HuH-7 (cell line): Measurements from ENCODE around the gene TACC2.

Source experiments
- DNase-seq: peaks from one replicate; pipeline ENCODE4 v3.0.0; 2011; ENCODE audit warnings: low spot score

TACC2 gene

GRCh38 chr10:122280156-122280555 lies 291.2 kb downstream of the TACC2 start:
- DNase-seq: no peak

GRCh38 chr10:122281018-122281626 lies 292.2 kb downstream of the TACC2 start:
- DNase-seq: no peak

DNA sequence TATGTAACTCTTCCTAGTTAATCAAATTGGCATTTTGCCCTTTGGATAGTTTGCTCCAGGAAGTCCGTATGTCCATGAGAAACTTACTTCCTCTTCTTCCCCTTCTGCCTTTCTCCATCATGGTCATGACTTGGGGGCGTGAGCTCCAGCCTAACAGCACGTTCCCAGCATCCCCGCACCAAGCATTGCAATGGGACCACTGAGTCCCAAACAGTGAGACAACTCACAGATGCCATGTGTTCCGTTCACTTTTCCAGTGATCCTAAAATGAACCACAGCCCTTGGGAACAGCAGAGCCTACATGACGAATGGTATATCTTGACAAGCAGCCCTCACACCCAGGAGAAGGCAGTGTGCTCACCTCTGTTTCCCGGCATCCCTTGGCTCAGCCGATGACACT lies 292.8 kb downstream of the TACC2 start:
- no peak for DNase-seq

DNA sequence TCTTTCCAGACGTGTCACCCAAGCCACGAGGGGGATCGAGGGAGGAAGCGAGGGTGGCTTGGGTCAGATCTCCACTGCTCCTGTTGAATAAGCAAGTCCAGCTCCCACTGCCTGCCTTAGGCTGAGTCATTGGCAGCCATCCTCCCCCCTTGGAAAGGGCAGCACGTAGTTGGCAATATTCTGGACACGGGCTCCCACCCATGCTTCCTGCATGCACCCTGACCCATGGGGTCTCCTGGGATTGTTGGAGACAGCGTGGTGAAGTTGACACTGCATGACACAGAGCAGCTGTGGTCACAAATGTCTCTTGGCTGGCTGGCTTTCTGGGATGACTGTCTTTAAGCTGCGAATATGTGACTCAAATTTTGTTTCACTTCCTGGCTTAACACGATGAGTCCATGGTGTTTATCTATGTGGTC lies 293.3 kb downstream of the TACC2 start:
- DNase-seq: no peak

- no peak for DNase-seq
Measured at GRCh38 chr10:122282909-122283308, 293.9 kb downstream of the TACC2 start.

DNA sequence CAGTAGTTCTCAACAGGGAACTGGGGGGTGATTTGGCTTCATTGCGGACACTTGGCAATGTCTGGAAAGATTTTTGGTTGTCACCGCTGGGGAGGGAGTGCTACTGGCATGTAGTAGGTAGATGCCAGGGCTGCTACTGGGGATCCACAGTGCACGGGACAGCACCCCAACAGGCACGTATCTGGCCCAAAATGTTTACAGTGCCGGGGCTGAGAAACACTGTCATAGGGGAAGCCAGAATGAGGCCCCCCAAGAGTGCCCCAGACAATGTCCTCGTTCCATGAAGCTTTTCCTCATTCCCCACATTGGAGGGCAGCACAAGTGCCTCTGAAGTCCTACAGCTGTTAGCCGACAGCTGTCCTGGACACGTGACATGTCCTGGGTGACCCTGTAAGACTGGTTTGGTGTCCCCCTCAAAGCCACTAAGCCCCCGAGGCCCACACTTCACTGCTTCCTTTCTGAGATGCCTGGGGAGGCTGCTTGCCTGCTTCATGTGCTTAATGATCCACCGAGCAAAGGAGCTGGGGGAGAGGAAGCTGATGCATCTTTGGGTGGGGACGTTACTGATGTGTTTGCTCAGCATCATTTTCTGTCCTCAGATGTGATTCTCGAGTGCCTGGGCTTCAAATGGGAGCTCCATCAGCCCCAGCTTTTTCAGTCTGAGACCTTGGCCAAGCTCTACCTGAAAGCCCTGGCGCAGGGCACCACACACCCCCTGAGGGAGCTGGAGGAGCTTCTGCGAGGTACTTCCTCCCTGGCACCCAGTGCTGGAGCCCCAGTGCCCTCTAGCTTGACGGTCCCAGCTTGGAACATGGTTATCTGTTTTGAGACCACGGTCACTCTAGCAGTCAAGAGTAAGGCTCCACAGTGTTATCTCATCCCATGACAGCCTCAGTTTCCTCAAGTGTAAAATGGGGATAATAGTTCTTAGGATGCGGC lies 296.8 kb downstream of the TACC2 start:
- DNase-seq: no peak

DNA sequence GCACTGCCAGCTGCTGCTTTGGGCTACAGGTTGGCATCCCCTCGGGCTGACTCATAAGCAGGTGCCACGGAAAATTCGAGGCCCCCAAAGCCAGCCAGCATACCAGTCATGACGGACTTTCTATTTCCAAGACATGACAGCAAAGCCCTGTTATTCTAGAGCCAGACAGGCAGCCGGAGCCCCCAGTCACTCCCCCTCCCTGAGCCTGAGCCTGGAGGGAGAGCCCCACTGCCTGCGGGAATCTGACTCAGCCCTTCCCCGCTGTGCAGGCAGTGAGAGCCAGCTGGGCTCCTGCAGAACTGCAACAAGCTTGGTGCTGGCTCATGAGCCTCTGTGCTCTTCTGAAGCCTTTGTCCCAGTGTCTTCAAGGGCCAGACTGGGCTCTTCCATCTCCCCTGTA lies 297.9 kb downstream of the TACC2 start:
- no peak for DNase-seq

- DNase-seq: no peak
Measured at GRCh38 chr10:122287570-122287969, 298.6 kb downstream of the TACC2 start.

DNA sequence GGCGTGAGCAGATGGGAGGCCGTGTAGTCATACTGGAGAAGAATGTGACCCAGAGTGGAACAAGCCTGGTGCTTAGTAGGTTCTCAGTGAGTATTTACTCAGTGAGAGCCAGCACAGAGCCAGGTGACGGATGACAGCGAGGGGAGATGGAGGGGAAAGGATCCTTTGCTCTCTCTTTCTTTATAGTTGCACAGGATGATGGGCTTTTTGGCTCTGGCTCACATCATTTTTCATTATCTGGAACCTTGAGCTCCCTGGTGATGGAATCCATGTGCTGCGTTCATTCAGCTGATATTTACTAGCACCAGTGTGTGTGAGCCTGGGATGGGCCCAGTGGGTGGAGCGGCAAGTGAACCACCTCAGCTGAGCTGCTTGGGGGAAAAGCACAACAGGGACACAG lies 299.3 kb downstream of the TACC2 start:
- no peak for DNase-seq

- DNase-seq: no peak
Measured at GRCh38 chr10:122288917-122289316, 300.0 kb downstream of the TACC2 start.

DNA sequence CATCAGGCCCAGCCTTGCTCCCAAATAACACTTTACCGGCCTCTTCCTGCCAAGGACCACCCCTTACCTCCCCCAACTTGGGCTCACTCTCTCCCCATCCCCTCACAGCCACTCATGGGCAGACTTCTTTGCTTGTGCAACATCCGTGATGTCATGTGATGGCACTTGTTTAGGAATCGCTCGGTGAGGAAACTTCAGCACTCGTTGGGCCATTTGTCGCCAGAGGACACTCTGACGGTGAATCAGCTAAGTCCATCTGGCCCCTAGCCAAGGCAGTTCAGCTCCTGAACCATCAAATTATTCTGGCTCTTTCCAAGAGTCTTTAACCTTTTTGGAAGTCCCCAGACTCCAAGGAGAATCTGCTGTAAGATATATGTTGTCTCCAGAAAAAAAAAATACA lies 301.4 kb downstream of the TACC2 start:
- no peak for DNase-seq

GRCh38 chr10:122290833-122291532 lies 302.0 kb downstream of the TACC2 start:
- DNase-seq: no peak

DNA sequence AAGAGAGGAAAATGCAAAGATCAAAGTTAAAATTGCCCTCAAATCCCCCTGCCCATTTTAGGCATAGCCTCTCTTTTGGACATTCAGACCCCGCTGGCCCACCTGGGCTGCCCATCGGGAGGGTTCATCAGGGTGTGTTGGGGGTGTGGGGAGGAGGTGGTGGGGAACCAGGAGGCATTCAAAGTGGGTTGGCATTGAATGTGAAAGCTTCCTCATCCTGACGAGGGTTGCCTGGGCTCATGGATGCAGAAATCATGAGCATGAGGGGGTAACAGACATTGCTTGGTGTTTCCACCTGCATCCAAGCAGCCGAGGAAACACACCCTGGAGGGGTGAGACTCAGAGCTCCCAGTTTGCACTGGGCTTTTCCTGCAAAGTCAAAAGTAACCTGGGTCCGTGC lies 302.8 kb downstream of the TACC2 start:
- no peak for DNase-seq

GRCh38 chr10:122292376-122292775 lies 303.4 kb downstream of the TACC2 start:
- no peak for DNase-seq

GRCh38 chr10:122293156-122293960 lies 304.4 kb downstream of the TACC2 start:
- DNase-seq: no peak

DNA sequence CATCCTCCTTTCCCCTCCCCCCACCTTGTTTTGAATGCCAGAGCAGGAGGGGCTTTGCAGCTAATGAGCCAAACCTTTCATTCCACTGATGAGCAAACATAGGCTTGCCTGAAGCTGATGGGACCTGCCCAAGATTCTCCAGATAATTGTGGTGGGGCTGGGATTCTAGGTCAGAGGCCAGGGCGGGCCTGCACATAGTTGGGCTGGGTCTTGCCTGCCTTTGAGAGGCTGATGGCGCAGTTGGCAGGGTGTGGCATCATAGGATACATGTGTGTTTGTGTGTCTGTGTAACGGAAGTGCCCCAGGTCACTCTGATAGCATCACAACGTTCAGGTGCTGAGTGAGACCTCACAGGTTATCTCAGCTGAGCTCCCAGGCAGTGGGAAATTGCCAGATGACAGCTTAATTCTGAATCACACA lies 305.0 kb downstream of the TACC2 start:
- DNase-seq: no peak

DNA sequence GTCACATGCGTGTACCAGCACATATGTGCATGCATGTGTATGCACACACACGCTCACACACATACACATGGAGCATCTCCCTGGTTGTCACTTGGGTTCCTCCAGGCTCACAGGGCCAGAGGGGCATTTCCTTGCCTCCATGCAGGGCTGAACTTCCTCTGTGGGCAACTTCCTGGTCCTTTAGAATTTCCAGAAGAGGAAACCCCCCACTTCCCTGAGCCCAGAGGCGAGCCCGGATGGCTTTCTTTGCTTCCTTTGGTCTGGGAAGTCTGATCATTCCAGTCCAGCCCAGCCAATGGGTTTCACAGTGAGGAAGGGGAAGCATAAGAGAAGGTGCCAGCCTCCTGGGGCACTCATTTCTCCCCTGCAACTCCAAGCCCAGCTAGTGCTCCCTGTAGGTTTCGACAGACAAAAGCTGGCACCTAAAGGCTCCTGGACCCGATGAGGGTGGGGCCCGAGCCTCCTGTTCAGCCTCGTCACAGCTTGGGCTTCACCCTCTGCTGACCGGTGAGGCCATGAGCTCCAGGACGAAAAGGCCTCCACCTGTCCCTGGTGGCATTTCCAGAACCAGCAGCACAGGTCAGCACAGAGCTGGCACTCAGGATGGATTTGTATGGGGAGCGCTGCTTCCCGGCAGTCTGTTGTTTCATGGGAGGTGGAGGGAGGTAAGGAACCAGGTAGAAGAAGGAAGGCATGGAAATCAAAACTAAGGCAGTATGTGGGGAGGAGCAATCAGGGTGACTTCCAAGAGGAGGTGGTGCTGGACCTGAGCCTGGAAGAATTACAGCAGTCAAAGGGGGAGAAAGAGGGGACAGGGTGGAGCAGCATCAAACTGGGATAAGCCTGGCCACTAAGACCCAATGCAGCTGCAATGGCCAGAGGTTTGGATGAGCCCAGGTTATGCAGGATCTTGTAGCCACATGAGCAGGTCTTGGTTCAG lies 305.8 kb downstream of the TACC2 start:
- no peak for DNase-seq

- no peak for DNase-seq
Measured at GRCh38 chr10:122295451-122295809, 306.5 kb downstream of the TACC2 start.

DNA sequence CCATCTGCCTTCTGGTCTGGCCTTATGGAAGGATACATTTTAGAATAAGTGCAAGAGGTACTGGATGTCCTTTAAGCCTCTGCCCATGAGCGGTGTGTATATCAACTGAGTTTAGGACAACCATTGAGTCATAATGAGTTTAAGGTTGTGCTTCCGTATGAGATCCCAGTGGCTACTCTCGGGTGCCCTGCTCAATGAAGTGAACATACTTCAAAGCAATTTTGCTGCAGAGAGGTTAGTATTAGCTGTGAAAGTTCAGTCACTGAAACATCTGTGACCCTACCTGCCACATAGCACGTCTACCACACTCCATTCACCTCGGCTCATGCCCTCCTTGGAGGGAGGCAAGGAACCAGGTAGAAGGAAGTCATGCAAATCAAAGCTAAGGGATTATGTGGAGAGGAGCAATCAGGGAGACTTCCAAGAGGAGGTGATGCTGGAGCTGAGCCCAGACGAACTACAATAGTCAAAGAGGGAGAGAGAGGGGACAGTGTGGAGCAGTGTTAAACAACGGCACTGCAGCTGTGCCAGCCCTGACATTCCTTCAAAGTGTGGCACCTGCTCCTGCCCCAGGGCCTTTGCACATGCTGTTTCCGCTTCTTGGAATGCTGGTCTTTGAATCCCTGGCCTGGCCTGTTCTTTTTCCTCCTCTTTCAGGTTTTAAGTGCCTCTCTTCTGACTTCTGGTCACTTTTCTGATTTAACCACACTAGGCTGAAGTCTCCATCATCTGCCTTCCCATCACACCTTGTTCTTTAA lies 307.6 kb downstream of the TACC2 start:
- no peak for DNase-seq

DNA sequence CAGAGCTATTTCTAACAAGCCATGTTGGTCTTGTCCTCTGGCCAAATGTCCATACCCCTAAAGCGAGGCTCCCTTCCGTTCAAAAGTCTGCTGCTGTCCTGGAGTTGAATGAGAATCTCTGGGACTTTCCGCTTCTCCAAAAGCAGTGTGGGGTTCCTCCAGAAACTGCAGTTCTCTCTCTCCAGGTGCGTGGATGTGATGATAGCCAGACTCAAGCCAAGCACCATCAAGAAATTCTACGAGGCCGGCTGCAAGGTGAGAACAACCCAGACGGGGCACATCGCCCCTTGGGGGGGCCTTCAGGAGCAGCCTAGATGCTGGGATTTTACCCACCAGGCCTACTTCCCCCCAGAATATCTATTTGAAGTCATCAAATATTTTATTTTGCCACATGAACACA lies 308.6 kb downstream of the TACC2 start:
- no peak for DNase-seq
